IMR-90 (cell line): ENCODE results near the gene ME3. TPM values are rescaled to one million over a fixed set of nuclear protein-coding genes. Genes with fewer than 3 reads are reported as not detected.

Experiments used
- ATAC-seq: fragments of 200-7000 bp; cut with Tn5 transposase; 2 replicates; pipeline ENCODE4 v1.9.1; 2020; ENCODE audit warnings: low read depth, mild to moderate bottlenecking, moderate library complexity
- BruUV-seq: library from RNA; stranded (reverse); fragments of 400-500 nt; replicated peaks from 2 replicates; lab custom pipeline; 2021; lab: Mats Ljungman, UMichigan
- CTCF ChIA-PET: fragments of 300-600 bp; formaldehyde crosslinking; extraction: SDS; loops from one replicate; lab custom pipeline; 2021; ENCODE audit warnings: antibody characterized with exemption; lab: Yijun Ruan, JAX
- POLR2A ChIA-PET: fragments of 300-600 bp; sonication (Branson Sonifier 250); formaldehyde crosslinking; loops from one replicate; lab custom pipeline; 2022; ENCODE audit warnings: antibody characterized with exemption; ENCODE audit not compliant: unreplicated experiment; lab: Charles Lee
- DNase-seq: peaks from one replicate; pipeline ENCODE4 v3.0.0; 2013
- H2AFZ ChIP-seq: replicated peaks from 2 replicates; pipeline ENCODE3; 2013; ENCODE audit warnings: low read length, mild to moderate bottlenecking; ENCODE audit not compliant: poor library complexity
- H2AK5ac ChIP-seq: 2 replicates; pipeline ENCODE4 v1.6.1; 2013; ENCODE audit warnings: low read depth, low read length, inconsistent platforms
- H2AK9ac ChIP-seq: replicated peaks from 2 replicates; pipeline ENCODE3; 2013; ENCODE audit warnings: mild to moderate bottlenecking, low read depth, low read length, moderate library complexity; ENCODE audit not compliant: poor library complexity
- H2BK120ac ChIP-seq: 2 replicates; pipeline ENCODE4 v1.6.1; 2013; ENCODE audit warnings: low read depth, low read length, inconsistent platforms
- H2BK15ac ChIP-seq: 3 replicates; pipeline ENCODE4 v1.6.1; 2013; ENCODE audit warnings: low read depth, low read length, inconsistent platforms
- H2BK20ac ChIP-seq: 2 replicates; pipeline ENCODE4 v1.6.1; 2013; ENCODE audit warnings: low read depth, mild to moderate bottlenecking, inconsistent platforms, low read length, moderate library complexity
- H2BK5ac ChIP-seq: 2 replicates; pipeline ENCODE4 v1.6.1; 2013; ENCODE audit warnings: mild to moderate bottlenecking, low read depth, low read length, inconsistent platforms; ENCODE audit not compliant: poor library complexity, severe bottlenecking
- H3K14ac ChIP-seq: replicated peaks from 2 replicates; pipeline ENCODE4 v1.6.1; 2013; ENCODE audit warnings: low read depth, low read length, inconsistent platforms
- H3K18ac ChIP-seq: 2 replicates; pipeline ENCODE4 v1.6.1; 2013; ENCODE audit warnings: low read depth, low read length, control low read depth
- H3K23ac ChIP-seq: 2 replicates; pipeline ENCODE4 v1.6.1; 2013; ENCODE audit warnings: low read depth, low read length, inconsistent platforms
- H3K27ac ChIP-seq: 2 replicates; pipeline ENCODE4 v1.5.1; 2013; ENCODE audit warnings: mild to moderate bottlenecking, control low read depth, low read length; ENCODE audit not compliant: insufficient read depth
- H3K27me3 ChIP-seq: 2 replicates; pipeline ENCODE4 v1.6.1; 2013; ENCODE audit warnings: low read length; ENCODE audit not compliant: control insufficient read depth, insufficient read depth
- H3K36me3 ChIP-seq: 2 replicates; pipeline ENCODE4 v1.6.1; 2013; ENCODE audit warnings: low read length, mixed read lengths; ENCODE audit not compliant: control insufficient read depth, insufficient read depth
- H3K4ac ChIP-seq: 2 replicates; pipeline ENCODE4 v1.6.1; 2013; ENCODE audit warnings: low read depth, low read length, inconsistent platforms
- H3K4me1 ChIP-seq: 2 replicates; pipeline ENCODE4 v1.6.1; 2013; ENCODE audit warnings: low read length, mixed read lengths; ENCODE audit not compliant: control insufficient read depth, insufficient read depth
- H3K4me2 ChIP-seq: 2 replicates; pipeline ENCODE4 v1.6.1; 2013; ENCODE audit warnings: low read depth, mild to moderate bottlenecking, control low read depth, low read length, moderate library complexity
- H3K4me3 ChIP-seq: 2 replicates; pipeline ENCODE4 v1.5.1; 2013; ENCODE audit warnings: low read depth, mild to moderate bottlenecking, control low read depth, low read length, moderate library complexity; ENCODE audit not compliant: insufficient read depth
- H3K56ac ChIP-seq: 2 replicates; pipeline ENCODE4 v1.6.1; 2013; ENCODE audit warnings: low read length, inconsistent platforms; ENCODE audit not compliant: insufficient read depth; ENCODE audit errors: extremely low read depth
- H3K79me1 ChIP-seq, 2 experiments: 2 replicates each; pipeline ENCODE4 v1.6.1; 2013; ENCODE audit warnings: low read length in 2 of 2, inconsistent platforms in 1 of 2, low read depth in 1 of 2
- H3K9ac ChIP-seq: 2 replicates; pipeline ENCODE4 v1.6.1; 2013; ENCODE audit warnings: low read depth, low read length, control low read depth
- H3K9me1 ChIP-seq: 2 replicates; pipeline ENCODE4 v1.6.1; 2013; ENCODE audit warnings: low read length, inconsistent platforms; ENCODE audit not compliant: insufficient read depth
- H3K9me3 ChIP-seq: 2 replicates; pipeline ENCODE4 v1.6.1; 2013; ENCODE audit warnings: low read length; ENCODE audit not compliant: control insufficient read depth, insufficient read depth
- H4K20me1 ChIP-seq: 2 replicates; pipeline ENCODE4 v1.6.1; 2013; ENCODE audit warnings: low read length, inconsistent platforms; ENCODE audit not compliant: insufficient read depth
- H4K5ac ChIP-seq: 2 replicates; pipeline ENCODE4 v1.6.1; 2013; ENCODE audit warnings: mild to moderate bottlenecking, low read depth, low read length, control low read depth
- H4K8ac ChIP-seq, 2 experiments: 2 replicates each; pipeline ENCODE4 v1.6.1; 2013; ENCODE audit warnings: low read depth in 2 of 2, low read length in 2 of 2, control low read depth in 1 of 2, inconsistent platforms in 1 of 2
- H4K91ac ChIP-seq: 2 replicates; pipeline ENCODE4 v1.6.1; 2013; ENCODE audit warnings: low read depth, low read length, inconsistent platforms; ENCODE audit not compliant: insufficient read depth
- BHLHE40 ChIP-seq: fragments of 150-350 bp; IDR thresholded peaks from 2 replicates; pipeline ENCODE4 v1.6.1; 2016; ENCODE audit warnings: mild to moderate bottlenecking, low read depth, low read length
- CEBPB ChIP-seq: IDR thresholded peaks from 2 replicates; pipeline ENCODE4 v1.6.1; 2012; ENCODE audit warnings: low read depth, low read length, improper control_type of control experiment
- CHD1 ChIP-seq: IDR thresholded peaks from 2 replicates; pipeline ENCODE4 v1.6.1; 2012; ENCODE audit warnings: low read depth, low read length, improper control_type of control experiment
- CTCF ChIP-seq: conservative IDR thresholded peaks from 2 replicates; pipeline ENCODE4 v1.5.1; 2012; ENCODE audit warnings: mild to moderate bottlenecking, low read depth, low read length, improper control_type of control experiment
- ELK1 ChIP-seq: fragments of 150-350 bp; IDR thresholded peaks from 2 replicates; pipeline ENCODE4 v1.6.1; 2016; ENCODE audit warnings: low read depth, mild to moderate bottlenecking, low read length, moderate library complexity, borderline replicate concordance
- FOS ChIP-seq: fragments of 150-350 bp; IDR thresholded peaks from 2 replicates; pipeline ENCODE4 v1.6.1; 2016; ENCODE audit warnings: low read depth, low read length
- MAFK ChIP-seq: IDR thresholded peaks from 2 replicates; pipeline ENCODE4 v1.6.1; 2012; ENCODE audit warnings: low read depth, low read length, improper control_type of control experiment
- MAZ ChIP-seq: IDR thresholded peaks from 2 replicates; pipeline ENCODE4 v1.6.1; 2012; ENCODE audit warnings: low read depth, mild to moderate bottlenecking, low read length, improper control_type of control experiment, moderate library complexity, borderline replicate concordance
- MXI1 ChIP-seq: IDR thresholded peaks from 2 replicates; pipeline ENCODE4 v1.6.1; 2012; ENCODE audit warnings: low read depth, mild to moderate bottlenecking, low read length, moderate library complexity, borderline replicate concordance
- NFE2L2 ChIP-seq: fragments of 150-350 bp; IDR thresholded peaks from 2 replicates; pipeline ENCODE4 v1.6.1; 2016; ENCODE audit warnings: low read depth, mild to moderate bottlenecking, low read length
- POLR2A ChIP-seq: IDR thresholded peaks from 2 replicates; pipeline ENCODE4 v1.6.1; 2012; ENCODE audit warnings: mild to moderate bottlenecking, low read depth, low read length
- RAD21 ChIP-seq: IDR thresholded peaks from 2 replicates; pipeline ENCODE4 v1.6.1; 2012; ENCODE audit warnings: low read length, improper control_type of control experiment
- RCOR1 ChIP-seq: IDR thresholded peaks from 2 replicates; pipeline ENCODE4 v1.6.1; 2012; ENCODE audit warnings: mild to moderate bottlenecking, low read length, improper control_type of control experiment; ENCODE audit not compliant: insufficient replicate concordance
- RFX5 ChIP-seq: IDR thresholded peaks from 2 replicates; pipeline ENCODE4 v1.8.0; 2012; ENCODE audit warnings: low read depth, mild to moderate bottlenecking, low read length, moderate library complexity
- SMC3 ChIP-seq: fragments of 150-350 bp; IDR thresholded peaks from 2 replicates; pipeline ENCODE4 v1.6.1; 2016; ENCODE audit warnings: low read depth, mild to moderate bottlenecking, antibody characterized with exemption, low read length, moderate library complexity
- USF2 ChIP-seq: fragments of 150-350 bp; IDR thresholded peaks from 2 replicates; pipeline ENCODE4 v1.6.1; 2017; ENCODE audit warnings: mild to moderate bottlenecking, antibody characterized with exemption, low read length, low read depth
- WGBS, 2 experiments: methylation state at CpG; one replicate each; pipeline versions ENCODE4 v1.1.5 to v1.1.7; 2013; ENCODE audit warnings: missing lambda C conversion rate in 2 of 2; ENCODE audit not compliant: insufficient read length in 1 of 2; ENCODE audit errors: extremely low coverage in 2 of 2; 5-methylcytosine and 5-hydroxymethylcytosine counted together
- dilution Hi-C: fragments of 300-500 bp; cut with HindIII; formaldehyde crosslinking; loops from one replicate; pipeline ENCODE4 v1.14.3; 2018; ENCODE audit warnings: low sequenced_read_pairs; ENCODE audit not compliant: unreplicated experiment
- in situ Hi-C: fragments of 300-500 bp; cut with MboI; formaldehyde crosslinking; loops from 3 replicates; pipeline ENCODE4 v1.14.3; 2019; ENCODE audit warnings: low sequenced_read_pairs, inconsistent platforms, mixed read lengths
- intact Hi-C: fragments of 100-400 bp; cut with micrococcal nuclease; formaldehyde crosslinking; loops from 2 replicates; pipeline ENCODE4 v1.10.0; 2022
- polyA plus RNA-seq, 3 experiments: library from polyadenylated mRNA; depleted of rRNA; stranded (reverse); fragments of >200 nt; gene quantifications; 2 replicates each; pipeline ENCODE4 v1.2.3, GENCODE V29; 2012; ENCODE audit warnings: low replicate concordance in 1 of 3
- total RNA-seq: library from RNA; depleted of rRNA; stranded (reverse); fragments of >200 nt; gene quantifications from 2 replicates; pipeline ENCODE4 v1.2.3, GENCODE V29; 2012

ME3 gene
- total and polyA plus RNA-seq, 2 of the 4 experiments (the other 2 are of a cell fraction) = 7.8 to 9.0 TPM

GRCh38 chr11:86444981-86445380 lies 227.4 kb downstream of the ME3 start:
- H3K4ac ChIP-seq = no peak overlapping the region

More at GRCh38 chr11:86444981-86445380, 227.4 kb downstream of the ME3 start:
- Histone ChIP-seq H2AK9ac (no peak overlapping the region), H3K79me1 (no peaks in the 10 kb centered on the region), H3K9ac (no peak overlapping the region), H4K8ac (no peak overlapping the region), H2BK15ac (no peak overlapping the region), H2BK20ac (no peak overlapping the region), H4K20me1 (no peaks in the 10 kb centered on the region), H3K4me2 (no peak overlapping the region), H2BK5ac (no peak overlapping the region), H3K4me1 (peaks cover 10% of the 10 kb centered on the region; the same call in 1 of the 2 replicates), H3K56ac (no peak overlapping the region), H3K27ac (no peak overlapping the region), H3K14ac (no peak overlapping the region), H3K4me3 (no peak overlapping the region), H3K18ac (no peak overlapping the region), H2AFZ (no peak overlapping the region), H3K9me1 (0 out of 2 replicates have a peak, but pooled peaks cover 4% of the 10 kb centered on the region), H3K27me3 (no peaks in the 10 kb centered on the region), H4K91ac (no peak overlapping the region), H3K23ac (no peak overlapping the region), H3K36me3 (no peaks in the 10 kb centered on the region), H2BK120ac (no peak overlapping the region), H3K9me3 (no peaks in the 10 kb centered on the region), H2AK5ac (no peak overlapping the region), H4K5ac (no peak overlapping the region)
- TF ChIP-seq BHLHE40 (no peak), MXI1 (no peak), CEBPB (no peak), MAZ (no peak), FOS (no peak), RCOR1 (no peak), CHD1 (no peak), USF2 (no peak), POLR2A (no peak), RAD21 (no peak), ELK1 (no peak), NFE2L2 (no peak), SMC3 (no peak), CTCF (no peak), RFX5 (no peak), MAFK (no peak)
- no TSS peak for BruUV-seq
- POLR2A ChIA-PET = no interaction called here
- DNase-seq = no peak
- no CpG with 5 or more reads among the region's 1 CpG for WGBS, 2 experiments
- ATAC-seq = no peak
- in situ Hi-C loops = loop anchor here (25.0 kb wide), 1 partner anchor 842 kb away; no protein-coding TSS in a partner anchor
- intact Hi-C loops = no loop called here
- CTCF ChIA-PET = no interaction called here
- dilution Hi-C loops = no loop called here
